ENCODE data around the gene EPS8. TPM values are rescaled to one million over a fixed set of nuclear protein-coding genes. Genes with fewer than 3 reads are reported as not detected.

EPS8 gene
- polyA plus RNA-seq, 1 experiment: 69.9 TPM

DNA sequence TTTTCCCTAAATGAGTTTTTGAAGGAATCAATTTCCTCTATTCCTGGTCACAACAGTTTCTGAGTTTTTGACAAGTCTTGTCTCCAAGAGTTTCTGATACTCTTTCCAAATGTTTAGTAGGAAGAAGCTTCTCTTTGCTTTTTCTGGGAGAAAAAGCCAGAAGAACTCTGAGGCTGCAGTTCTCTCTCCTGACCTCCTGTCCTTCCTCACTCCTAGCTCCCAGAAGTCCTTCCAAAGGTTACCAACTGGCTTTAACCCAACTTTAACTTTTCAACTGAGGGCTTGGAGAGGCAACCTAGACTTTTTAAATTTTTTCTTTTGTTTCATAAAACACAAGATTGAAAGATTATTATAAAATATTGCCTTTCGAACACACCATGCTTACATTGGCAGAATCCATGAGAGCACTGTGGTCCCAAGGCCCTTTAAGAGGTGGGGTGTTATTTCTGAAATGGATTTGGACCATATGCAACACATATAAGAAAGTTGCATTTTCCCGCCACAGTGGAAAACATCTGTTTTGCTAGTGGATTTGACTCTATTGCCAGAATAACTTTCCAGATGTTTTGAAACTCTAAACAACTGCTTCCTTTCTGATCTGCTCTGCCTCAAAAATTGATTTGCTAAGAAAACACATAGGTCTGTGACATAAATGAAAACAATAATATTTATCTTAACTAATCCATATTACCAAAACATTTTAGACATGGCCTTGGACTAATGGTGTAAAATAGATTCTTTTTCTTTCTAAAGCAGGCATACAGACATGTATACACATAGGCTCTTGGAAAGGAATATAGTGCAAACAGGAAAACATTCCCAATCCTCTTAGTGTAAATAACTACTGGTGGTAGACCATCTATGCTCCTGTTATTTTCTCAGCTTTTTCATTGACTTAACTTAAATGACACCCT is 22.3 kb upstream of the EPS8 start:
- Histone ChIP-seq H3K27ac (ENCODE audit: low read depth, low read length) (no peak overlapping the region), H3K27me3 (ENCODE audit: control insufficient read depth, insufficient read depth, low read length) (no peaks in the 10 kb centered on the region), H3K4me3 (ENCODE audit: low read depth, low read length) (no peak overlapping the region), H3K9me3 (ENCODE audit: control insufficient read depth, insufficient read depth, low read length) (no peaks in the 10 kb centered on the region)
- ChIA-PET POLR2A (interaction anchor here (1.0 kb wide), 1 partner anchor 23 kb away, joined by 3 read pairs; the partner anchor contains the start of gene EPS8), CTCF (interaction anchor here (0.6 to 1.6 kb wide), 4 partner anchors 23 to 227 kb away, joined by 3 to 5 read pairs (median 4); no protein-coding TSS in a partner anchor)
- TF ChIP-seq, protein P1, sequence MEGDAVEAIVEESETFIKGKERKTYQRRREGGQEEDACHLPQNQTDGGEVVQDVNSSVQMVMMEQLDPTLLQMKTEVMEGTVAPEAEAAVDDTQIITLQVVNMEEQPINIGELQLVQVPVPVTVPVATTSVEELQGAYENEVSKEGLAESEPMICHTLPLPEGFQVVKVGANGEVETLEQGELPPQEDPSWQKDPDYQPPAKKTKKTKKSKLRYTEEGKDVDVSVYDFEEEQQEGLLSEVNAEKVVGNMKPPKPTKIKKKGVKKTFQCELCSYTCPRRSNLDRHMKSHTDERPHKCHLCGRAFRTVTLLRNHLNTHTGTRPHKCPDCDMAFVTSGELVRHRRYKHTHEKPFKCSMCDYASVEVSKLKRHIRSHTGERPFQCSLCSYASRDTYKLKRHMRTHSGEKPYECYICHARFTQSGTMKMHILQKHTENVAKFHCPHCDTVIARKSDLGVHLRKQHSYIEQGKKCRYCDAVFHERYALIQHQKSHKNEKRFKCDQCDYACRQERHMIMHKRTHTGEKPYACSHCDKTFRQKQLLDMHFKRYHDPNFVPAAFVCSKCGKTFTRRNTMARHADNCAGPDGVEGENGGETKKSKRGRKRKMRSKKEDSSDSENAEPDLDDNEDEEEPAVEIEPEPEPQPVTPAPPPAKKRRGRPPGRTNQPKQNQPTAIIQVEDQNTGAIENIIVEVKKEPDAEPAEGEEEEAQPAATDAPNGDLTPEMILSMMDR (IDR thresholded peaks at IDR 0.05; ENCODE audit: low read depth, low read length): no peak
- DNase-seq (ENCODE audit: low read depth, low spot score): no peak

DNA sequence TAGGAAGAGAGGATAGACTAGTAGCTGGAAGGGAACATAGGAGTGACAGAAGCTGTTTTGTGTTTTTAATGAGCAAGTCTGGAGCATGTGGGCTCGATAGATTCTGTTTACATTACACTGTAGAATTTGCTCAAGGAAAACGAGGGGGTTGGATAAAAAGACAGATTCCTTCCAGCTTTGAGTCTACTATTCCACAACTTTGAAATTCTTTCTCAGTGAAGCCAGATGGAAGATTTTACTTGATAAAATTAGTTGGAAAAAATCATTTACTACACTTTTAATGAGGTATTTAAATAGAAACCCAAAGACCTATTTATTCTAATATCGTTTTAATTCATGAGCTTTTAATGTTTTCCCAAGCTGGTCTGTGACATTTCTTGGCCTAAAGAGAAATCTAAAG is 19.5 kb upstream of the EPS8 start:
- TF ChIP-seq, protein P1 (IDR thresholded peaks at IDR 0.05; ENCODE audit: low read depth, low read length): no peak
- ChIA-PET CTCF (interaction anchor here (1.0 to 1.3 kb wide), 3 partner anchors 19 to 224 kb away, joined by 3 to 4 read pairs (median 3); no protein-coding TSS in a partner anchor), POLR2A (interaction anchor here (0.9 to 1.4 kb wide), 3 partner anchors 12 to 146 kb away, joined by 3 to 5 read pairs (median 5); partner anchors contain the start of gene EPS8)
- Histone ChIP-seq H3K27ac (ENCODE audit: low read depth, low read length) (peak overlapping the region; percentile 60), H3K9me3 (ENCODE audit: control insufficient read depth, insufficient read depth, low read length) (no peaks in the 10 kb centered on the region), H3K4me3 (ENCODE audit: low read depth, low read length) (no peak overlapping the region; the same call in 1 of the 2 replicates), H3K27me3 (ENCODE audit: control insufficient read depth, insufficient read depth, low read length) (no peaks in the 10 kb centered on the region)
- peak; percentile 55 for DNase-seq (ENCODE audit: low read depth, low spot score)

DNA sequence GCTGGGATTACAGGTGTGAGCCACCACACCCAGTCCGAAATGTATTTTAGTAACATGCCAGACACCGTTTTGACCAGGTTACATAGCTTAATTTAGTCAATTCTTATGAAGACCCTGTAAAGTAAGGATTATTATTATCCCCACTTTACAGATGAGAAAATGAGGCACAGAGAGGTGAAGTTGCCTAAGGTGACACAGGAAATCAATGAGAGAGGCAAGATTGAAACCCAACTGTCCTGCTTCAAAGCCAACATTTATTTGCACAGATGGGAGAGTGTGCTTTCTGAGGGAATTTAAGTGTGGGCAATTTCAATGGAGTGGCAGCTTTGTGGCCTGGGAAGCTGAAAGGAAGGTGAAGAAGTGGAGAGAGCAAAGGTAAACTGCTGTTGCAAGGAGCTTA is 19.1 kb upstream of the EPS8 start:
- H3K9me3 ChIP-seq (ENCODE audit: control insufficient read depth, insufficient read depth, low read length): no peaks in the 10 kb centered on the region; the same call in 1 of the 2 replicates
- peak overlapping the region; percentile 60 for H3K27ac ChIP-seq (ENCODE audit: low read depth, low read length)
- no peak overlapping the region; the same call in 1 of the 2 replicates for H3K4me3 ChIP-seq (ENCODE audit: low read depth, low read length)
- CTCF ChIA-PET: interaction anchor here (1.0 to 1.1 kb wide), 2 partner anchors 221 to 224 kb away, joined by 3 to 4 read pairs; no protein-coding TSS in a partner anchor
- no peaks in the 10 kb centered on the region for H3K27me3 ChIP-seq (ENCODE audit: control insufficient read depth, insufficient read depth, low read length)
- no peak for DNase-seq (ENCODE audit: low read depth, low spot score)
- POLR2A ChIA-PET: interaction anchor here (0.9 to 1.4 kb wide), 3 partner anchors 12 to 146 kb away, joined by 3 to 5 read pairs (median 5); partner anchors contain the start of gene EPS8
- TF ChIP-seq, protein P1 (IDR thresholded peaks at IDR 0.05; ENCODE audit: low read depth, low read length): no peak

DNA sequence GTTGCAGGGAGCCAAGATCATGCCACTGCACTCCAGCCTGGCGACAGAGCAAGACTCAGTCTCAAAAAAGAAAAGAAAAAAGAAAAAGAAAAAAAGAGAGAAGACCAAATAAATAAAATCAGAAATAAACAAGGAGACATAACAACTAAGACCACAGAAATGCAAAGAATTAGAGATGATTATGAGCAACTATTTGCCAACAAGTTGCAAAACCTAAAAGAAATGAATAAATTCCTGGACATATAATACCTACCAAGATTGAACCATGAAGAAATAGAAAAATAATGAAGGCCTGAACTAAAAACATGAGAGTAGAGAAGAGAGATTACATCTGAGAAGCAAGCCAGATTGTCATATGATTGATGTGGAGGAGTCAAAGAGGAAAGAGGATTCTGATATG is 17.6 kb upstream of the EPS8 start:
- no peak overlapping the region for H3K4me3 ChIP-seq (ENCODE audit: low read depth, low read length)
- H3K27ac ChIP-seq (ENCODE audit: low read depth, low read length): no peak overlapping the region
- no peaks in the 10 kb centered on the region; the same call in 1 of the 2 replicates for H3K9me3 ChIP-seq (ENCODE audit: control insufficient read depth, insufficient read depth, low read length)
- no peaks in the 10 kb centered on the region for H3K27me3 ChIP-seq (ENCODE audit: control insufficient read depth, insufficient read depth, low read length)
- ChIA-PET POLR2A (no interaction called here), CTCF (no interaction called here)
- TF ChIP-seq, protein P1 (IDR thresholded peaks at IDR 0.05; ENCODE audit: low read depth, low read length): no peak
- no peak for DNase-seq (ENCODE audit: low read depth, low spot score)
